ENCODE data around the gene SMS.

DNA sequence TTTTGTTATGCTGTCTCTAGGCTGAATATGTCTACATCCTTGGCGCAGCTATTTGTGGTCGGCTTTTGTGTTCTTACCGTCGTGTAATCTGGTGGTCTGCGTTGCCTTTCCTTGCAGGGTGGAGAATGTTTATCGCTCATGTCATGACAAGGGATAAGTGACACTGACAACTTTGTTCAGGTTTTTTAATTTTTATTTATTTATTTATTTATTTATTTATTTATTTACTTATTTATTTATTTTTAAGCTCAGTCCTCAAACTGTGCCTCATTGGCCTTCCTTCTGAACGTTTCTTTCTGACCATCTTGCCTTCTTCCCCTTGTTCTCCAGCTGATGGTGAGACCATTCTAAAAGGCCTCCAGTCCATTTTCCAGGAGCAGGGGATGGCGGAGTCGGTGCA is 26.4 kb downstream of the SMS start:
- no peak for TF ChIP-seq POLR2A (IDR thresholded peaks at IDR 0.05)
- TF ChIP-seq, protein P1, sequence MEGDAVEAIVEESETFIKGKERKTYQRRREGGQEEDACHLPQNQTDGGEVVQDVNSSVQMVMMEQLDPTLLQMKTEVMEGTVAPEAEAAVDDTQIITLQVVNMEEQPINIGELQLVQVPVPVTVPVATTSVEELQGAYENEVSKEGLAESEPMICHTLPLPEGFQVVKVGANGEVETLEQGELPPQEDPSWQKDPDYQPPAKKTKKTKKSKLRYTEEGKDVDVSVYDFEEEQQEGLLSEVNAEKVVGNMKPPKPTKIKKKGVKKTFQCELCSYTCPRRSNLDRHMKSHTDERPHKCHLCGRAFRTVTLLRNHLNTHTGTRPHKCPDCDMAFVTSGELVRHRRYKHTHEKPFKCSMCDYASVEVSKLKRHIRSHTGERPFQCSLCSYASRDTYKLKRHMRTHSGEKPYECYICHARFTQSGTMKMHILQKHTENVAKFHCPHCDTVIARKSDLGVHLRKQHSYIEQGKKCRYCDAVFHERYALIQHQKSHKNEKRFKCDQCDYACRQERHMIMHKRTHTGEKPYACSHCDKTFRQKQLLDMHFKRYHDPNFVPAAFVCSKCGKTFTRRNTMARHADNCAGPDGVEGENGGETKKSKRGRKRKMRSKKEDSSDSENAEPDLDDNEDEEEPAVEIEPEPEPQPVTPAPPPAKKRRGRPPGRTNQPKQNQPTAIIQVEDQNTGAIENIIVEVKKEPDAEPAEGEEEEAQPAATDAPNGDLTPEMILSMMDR (IDR thresholded peaks at IDR 0.05) = no peak

Measured in heart left ventricle (tissue), 13 donors.